ENCODE results near the gene SGPP2. TPM values are rescaled to one million over a fixed set of nuclear protein-coding genes. Genes with fewer than 3 reads are reported as not detected.
A peak's percentile ranks its signal among the peaks of the same experiment; 100 is the strongest.

SGPP2 gene, protein sequence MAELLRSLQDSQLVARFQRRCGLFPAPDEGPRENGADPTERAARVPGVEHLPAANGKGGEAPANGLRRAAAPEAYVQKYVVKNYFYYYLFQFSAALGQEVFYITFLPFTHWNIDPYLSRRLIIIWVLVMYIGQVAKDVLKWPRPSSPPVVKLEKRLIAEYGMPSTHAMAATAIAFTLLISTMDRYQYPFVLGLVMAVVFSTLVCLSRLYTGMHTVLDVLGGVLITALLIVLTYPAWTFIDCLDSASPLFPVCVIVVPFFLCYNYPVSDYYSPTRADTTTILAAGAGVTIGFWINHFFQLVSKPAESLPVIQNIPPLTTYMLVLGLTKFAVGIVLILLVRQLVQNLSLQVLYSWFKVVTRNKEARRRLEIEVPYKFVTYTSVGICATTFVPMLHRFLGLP
- 0.23 to 0.42 TPM (median 0.25 TPM) in 3 replicates for total RNA-seq

DNA sequence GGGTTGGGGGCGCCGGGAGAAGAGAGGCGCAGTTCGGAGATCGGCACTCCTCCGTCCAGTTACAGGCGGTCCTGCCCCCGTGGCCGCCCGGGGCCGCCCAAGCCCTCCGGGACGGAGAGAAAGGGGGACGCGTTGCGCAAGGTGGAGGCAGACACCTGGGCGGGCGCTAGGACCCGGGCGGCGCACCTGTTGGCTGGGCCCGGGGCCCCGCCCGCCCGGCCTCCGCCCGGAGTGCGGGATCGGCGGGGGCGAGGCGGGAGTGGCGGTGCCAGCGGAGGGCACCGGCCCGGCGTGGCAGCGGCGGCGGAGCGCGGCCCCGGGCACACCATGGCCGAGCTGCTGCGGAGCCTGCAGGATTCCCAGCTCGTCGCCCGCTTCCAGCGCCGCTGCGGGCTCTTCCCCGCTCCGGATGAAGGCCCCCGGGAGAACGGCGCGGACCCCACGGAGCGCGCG lies at the start of gene SGPP2:
SGPP2 (plus strand) TSS at position 268 of the 453 bp plus-strand sequence; CDS start at position 328, 60 bp downstream.
- TF ChIP-seq, protein P1, sequence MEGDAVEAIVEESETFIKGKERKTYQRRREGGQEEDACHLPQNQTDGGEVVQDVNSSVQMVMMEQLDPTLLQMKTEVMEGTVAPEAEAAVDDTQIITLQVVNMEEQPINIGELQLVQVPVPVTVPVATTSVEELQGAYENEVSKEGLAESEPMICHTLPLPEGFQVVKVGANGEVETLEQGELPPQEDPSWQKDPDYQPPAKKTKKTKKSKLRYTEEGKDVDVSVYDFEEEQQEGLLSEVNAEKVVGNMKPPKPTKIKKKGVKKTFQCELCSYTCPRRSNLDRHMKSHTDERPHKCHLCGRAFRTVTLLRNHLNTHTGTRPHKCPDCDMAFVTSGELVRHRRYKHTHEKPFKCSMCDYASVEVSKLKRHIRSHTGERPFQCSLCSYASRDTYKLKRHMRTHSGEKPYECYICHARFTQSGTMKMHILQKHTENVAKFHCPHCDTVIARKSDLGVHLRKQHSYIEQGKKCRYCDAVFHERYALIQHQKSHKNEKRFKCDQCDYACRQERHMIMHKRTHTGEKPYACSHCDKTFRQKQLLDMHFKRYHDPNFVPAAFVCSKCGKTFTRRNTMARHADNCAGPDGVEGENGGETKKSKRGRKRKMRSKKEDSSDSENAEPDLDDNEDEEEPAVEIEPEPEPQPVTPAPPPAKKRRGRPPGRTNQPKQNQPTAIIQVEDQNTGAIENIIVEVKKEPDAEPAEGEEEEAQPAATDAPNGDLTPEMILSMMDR (IDR thresholded peaks at IDR 0.05; ENCODE audit: unreplicated experiment) = no peak
- peak within 1 kb of the TSS; percentile 73 for H3K4me3 Mint-ChIP-seq
- H3K9me3 Mint-ChIP-seq = no peaks in the 10 kb centered on the region
- no peak for DNase-seq (ENCODE audit: low spot score in 2 of 2, unreplicated experiment in 2 of 2)
- H3K36me3 Mint-ChIP-seq = no peaks in the 10 kb centered on the region
- H3K27me3 Mint-ChIP-seq (ENCODE audit: low read depth) = peaks cover 82% of the 10 kb centered on the region
- H3K27ac Mint-ChIP-seq = peak within 1 kb of the TSS; percentile 4
- peaks cover 23% of the 10 kb centered on the region for H3K4me1 Mint-ChIP-seq

DNA sequence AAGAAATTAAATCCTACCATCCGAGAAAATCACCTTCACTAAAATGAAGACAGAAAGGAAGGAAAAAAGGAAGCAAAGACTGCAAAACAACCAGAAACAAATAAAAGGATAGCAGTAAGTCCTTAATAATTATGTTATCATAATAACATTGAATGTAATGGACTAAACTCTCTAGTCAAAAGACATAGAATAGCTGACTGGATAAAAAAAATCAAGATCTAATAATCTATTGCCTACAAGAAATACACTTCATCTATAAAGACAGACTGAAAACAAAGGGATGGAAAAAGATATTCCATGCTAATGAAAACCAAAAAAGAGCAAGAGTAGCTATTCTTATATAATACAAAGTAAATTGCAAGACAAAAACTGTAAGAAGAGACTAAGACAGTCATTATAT lies 48.5 kb upstream of the SGPP2 start:
- TF ChIP-seq, protein P1 (IDR thresholded peaks at IDR 0.05; ENCODE audit: unreplicated experiment) = no peak
- no peak for DNase-seq (ENCODE audit: low spot score in 2 of 2, unreplicated experiment in 2 of 2)
- Mint-ChIP-seq H3K9me3 (peaks cover 35% of the 10 kb centered on the region), H3K4me3 (no peak overlapping the region), H3K36me3 (no peaks in the 10 kb centered on the region), H3K4me1 (no peaks in the 10 kb centered on the region), H3K27me3 (ENCODE audit: low read depth) (peaks cover 49% of the 10 kb centered on the region), H3K27ac (no peak overlapping the region)

DNA sequence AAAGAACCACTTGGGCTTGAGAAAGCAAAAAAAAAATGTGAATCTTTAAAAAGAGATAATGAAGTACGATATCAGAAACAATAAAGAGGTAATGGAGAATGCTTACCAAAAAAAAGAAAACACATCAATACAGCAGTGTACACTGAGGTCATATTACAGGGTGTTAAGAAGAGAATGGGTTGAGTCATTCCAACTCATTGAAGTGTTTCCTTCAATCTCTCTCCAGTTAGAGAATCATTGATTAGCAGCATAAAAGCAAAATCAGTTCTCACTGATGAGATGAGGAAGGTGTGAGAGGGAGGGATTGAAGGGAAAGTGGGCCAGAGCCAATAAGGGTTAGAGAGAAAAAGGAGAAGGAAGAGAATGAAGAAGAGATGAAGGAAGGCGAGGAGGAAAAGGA lies 43.9 kb upstream of the SGPP2 start:
- Mint-ChIP-seq H3K27ac (no peak overlapping the region), H3K4me1 (no peaks in the 10 kb centered on the region), H3K36me3 (no peaks in the 10 kb centered on the region), H3K4me3 (no peak overlapping the region), H3K9me3 (peaks cover 18% of the 10 kb centered on the region), H3K27me3 (ENCODE audit: low read depth) (peaks cover 39% of the 10 kb centered on the region)
- TF ChIP-seq, protein P1 (IDR thresholded peaks at IDR 0.05; ENCODE audit: unreplicated experiment) = no peak
- DNase-seq (ENCODE audit: low spot score in 2 of 2, unreplicated experiment in 2 of 2) = no peak

DNA sequence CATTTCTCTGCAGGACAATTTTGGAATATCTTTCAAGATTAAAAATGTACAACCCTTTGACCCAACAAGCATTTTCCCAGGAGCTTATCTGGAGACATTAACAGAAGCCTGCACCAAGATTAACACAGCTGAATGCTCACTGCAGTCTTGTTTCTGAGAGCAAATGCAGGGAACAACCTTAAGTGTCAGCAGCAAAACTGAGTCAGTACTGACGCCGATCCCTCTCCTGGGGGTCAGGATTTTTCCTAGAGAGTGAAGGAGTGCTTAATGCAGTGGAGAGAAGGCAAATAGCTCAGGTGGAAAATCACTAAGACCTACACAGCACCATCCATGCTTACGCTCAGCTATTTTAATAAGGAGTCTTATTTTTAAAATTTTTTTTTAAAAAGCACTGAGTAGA lies 42.8 kb upstream of the SGPP2 start:
- no peak for DNase-seq (ENCODE audit: low spot score in 2 of 2, unreplicated experiment in 2 of 2)
- TF ChIP-seq, protein P1 (IDR thresholded peaks at IDR 0.05; ENCODE audit: unreplicated experiment) = no peak
- Mint-ChIP-seq H3K27ac (no peak overlapping the region), H3K36me3 (no peaks in the 10 kb centered on the region), H3K27me3 (ENCODE audit: low read depth) (peaks cover 36% of the 10 kb centered on the region), H3K4me3 (no peak overlapping the region), H3K9me3 (peaks cover 18% of the 10 kb centered on the region), H3K4me1 (no peaks in the 10 kb centered on the region)

DNA sequence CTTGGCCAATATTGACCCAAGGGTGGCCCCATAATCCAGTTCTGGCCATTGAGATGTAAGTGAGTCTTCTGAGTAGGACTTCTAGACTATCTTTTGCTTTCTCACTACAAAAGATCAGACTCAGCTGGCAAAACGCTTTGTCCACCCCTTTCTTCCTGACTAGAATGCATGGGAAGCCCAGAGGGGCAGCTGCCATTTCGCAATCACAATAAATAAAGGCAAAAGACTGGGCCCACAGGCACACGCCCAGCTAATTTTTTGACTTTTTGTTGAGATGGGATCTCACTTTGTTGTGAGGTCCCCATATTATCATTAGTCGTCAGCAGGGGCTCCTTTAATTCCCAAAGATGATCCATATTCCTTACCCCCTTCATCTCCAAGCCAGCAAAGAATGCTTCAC lies 41.1 kb upstream of the SGPP2 start:
- Mint-ChIP-seq H3K4me3 (no peak overlapping the region), H3K27ac (no peak overlapping the region), H3K36me3 (no peaks in the 10 kb centered on the region), H3K4me1 (no peaks in the 10 kb centered on the region), H3K9me3 (peaks cover 22% of the 10 kb centered on the region), H3K27me3 (ENCODE audit: low read depth) (peaks cover 34% of the 10 kb centered on the region)
- DNase-seq (ENCODE audit: low spot score in 2 of 2, unreplicated experiment in 2 of 2) = no peak
- TF ChIP-seq, protein P1 (IDR thresholded peaks at IDR 0.05; ENCODE audit: unreplicated experiment) = no peak

All from mesothelial cell of epicardium (in vitro differentiated cells).